HL-60 (cell line): ENCODE results near the gene ZNRF2.

Source experiments
- DNase-seq, 2 experiments: peaks; one replicate each; pipeline ENCODE4 v3.0.0-alpha.2; 2010 to 2020; ENCODE audit warnings: low read depth in 1 of 2, low spot score in 1 of 2
- H3K27ac ChIP-seq: fragments of 250-450 bp; sonication (Bioruptor Pico); replicated peaks from 2 replicates; pipeline ENCODE4 v1.5.1; 2020; ENCODE audit warnings: mild to moderate bottlenecking, moderate library complexity
- H3K27me3 ChIP-seq: fragments of 250-450 bp; sonication (Bioruptor Pico); 2 replicates; pipeline ENCODE4 v1.5.1; 2021; ENCODE audit warnings: mild to moderate bottlenecking, moderate library complexity; ENCODE audit not compliant: insufficient read depth, poor library complexity, severe bottlenecking
- H3K4me3 ChIP-seq: replicated peaks from 2 replicates; pipeline ENCODE4 v1.5.1; 2011; ENCODE audit warnings: mild to moderate bottlenecking, control low read depth, low read length; ENCODE audit not compliant: insufficient read depth
- GABPA ChIP-seq: IDR thresholded peaks from 2 replicates; pipeline ENCODE4 v1.6.1; 2012; ENCODE audit warnings: low read depth
- POLR2AphosphoS5 ChIP-seq: IDR thresholded peaks from 2 replicates; pipeline ENCODE4 v1.6.1; 2012; ENCODE audit warnings: low read depth
- SPI1 ChIP-seq: IDR thresholded peaks from 2 replicates; pipeline ENCODE4 v1.6.1; 2012; ENCODE audit warnings: low read depth, mild to moderate bottlenecking, borderline replicate concordance
- TF ChIP-seq, protein P1 (sequence below): IDR thresholded peaks from 2 replicates; pipeline ENCODE4 v1.6.1; 2012; ENCODE audit warnings: low read depth; ENCODE audit not compliant: insufficient replicate concordance
- TF ChIP-seq, protein P2 (sequence below): IDR thresholded peaks from one replicate; pipeline ENCODE4 v1.5.1; 2011; ENCODE audit warnings: low read length, control low read depth, inconsistent platforms; ENCODE audit not compliant: insufficient read depth

The ZNRF2 gene

DNA sequence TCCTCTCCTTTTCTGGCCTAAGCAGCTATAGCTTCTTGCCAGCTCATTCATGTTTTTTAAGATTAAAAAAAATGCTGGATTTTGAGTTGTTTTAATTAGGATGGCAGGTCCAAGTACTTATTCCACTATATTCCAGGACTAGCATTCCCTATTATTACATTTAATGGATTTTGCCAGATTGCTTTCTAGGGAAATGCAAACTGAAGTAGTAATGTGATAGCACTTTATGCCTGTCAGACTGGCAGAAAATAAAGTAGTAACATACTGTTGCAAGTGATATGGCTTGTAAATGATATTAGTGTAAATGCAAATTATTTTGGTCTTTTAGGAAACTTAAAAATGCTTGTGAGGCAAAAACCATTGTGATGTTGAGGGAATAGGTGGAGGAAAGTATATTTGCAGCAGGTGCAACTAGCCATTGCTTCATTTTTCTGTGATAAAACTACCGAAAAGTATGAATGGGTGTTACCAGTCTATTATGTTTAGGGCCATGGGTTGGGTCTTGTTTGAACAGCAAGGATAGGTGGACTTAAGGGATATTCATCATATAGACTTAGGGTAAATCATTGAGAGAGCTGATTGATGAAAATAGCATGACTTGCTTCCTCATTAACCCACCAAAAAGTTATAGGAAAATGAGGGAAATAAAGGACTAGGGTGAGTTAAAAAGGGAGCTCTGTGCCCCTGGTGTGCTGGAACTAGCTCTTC is 19.9 kb downstream of the ZNRF2 start:
- H3K4me3 ChIP-seq = no peak overlapping the region
- TF ChIP-seq GABPA (no peak), SPI1 (no peak), POLR2AphosphoS5 (no peak)
- TF ChIP-seq, protein P1, sequence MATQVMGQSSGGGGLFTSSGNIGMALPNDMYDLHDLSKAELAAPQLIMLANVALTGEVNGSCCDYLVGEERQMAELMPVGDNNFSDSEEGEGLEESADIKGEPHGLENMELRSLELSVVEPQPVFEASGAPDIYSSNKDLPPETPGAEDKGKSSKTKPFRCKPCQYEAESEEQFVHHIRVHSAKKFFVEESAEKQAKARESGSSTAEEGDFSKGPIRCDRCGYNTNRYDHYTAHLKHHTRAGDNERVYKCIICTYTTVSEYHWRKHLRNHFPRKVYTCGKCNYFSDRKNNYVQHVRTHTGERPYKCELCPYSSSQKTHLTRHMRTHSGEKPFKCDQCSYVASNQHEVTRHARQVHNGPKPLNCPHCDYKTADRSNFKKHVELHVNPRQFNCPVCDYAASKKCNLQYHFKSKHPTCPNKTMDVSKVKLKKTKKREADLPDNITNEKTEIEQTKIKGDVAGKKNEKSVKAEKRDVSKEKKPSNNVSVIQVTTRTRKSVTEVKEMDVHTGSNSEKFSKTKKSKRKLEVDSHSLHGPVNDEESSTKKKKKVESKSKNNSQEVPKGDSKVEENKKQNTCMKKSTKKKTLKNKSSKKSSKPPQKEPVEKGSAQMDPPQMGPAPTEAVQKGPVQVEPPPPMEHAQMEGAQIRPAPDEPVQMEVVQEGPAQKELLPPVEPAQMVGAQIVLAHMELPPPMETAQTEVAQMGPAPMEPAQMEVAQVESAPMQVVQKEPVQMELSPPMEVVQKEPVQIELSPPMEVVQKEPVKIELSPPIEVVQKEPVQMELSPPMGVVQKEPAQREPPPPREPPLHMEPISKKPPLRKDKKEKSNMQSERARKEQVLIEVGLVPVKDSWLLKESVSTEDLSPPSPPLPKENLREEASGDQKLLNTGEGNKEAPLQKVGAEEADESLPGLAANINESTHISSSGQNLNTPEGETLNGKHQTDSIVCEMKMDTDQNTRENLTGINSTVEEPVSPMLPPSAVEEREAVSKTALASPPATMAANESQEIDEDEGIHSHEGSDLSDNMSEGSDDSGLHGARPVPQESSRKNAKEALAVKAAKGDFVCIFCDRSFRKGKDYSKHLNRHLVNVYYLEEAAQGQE = no peak
- TF ChIP-seq, protein P2, sequence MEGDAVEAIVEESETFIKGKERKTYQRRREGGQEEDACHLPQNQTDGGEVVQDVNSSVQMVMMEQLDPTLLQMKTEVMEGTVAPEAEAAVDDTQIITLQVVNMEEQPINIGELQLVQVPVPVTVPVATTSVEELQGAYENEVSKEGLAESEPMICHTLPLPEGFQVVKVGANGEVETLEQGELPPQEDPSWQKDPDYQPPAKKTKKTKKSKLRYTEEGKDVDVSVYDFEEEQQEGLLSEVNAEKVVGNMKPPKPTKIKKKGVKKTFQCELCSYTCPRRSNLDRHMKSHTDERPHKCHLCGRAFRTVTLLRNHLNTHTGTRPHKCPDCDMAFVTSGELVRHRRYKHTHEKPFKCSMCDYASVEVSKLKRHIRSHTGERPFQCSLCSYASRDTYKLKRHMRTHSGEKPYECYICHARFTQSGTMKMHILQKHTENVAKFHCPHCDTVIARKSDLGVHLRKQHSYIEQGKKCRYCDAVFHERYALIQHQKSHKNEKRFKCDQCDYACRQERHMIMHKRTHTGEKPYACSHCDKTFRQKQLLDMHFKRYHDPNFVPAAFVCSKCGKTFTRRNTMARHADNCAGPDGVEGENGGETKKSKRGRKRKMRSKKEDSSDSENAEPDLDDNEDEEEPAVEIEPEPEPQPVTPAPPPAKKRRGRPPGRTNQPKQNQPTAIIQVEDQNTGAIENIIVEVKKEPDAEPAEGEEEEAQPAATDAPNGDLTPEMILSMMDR = no peak
- no peaks in the 10 kb centered on the region for H3K27me3 ChIP-seq
- DNase-seq = no peak
- no peak overlapping the region for H3K27ac ChIP-seq

DNA sequence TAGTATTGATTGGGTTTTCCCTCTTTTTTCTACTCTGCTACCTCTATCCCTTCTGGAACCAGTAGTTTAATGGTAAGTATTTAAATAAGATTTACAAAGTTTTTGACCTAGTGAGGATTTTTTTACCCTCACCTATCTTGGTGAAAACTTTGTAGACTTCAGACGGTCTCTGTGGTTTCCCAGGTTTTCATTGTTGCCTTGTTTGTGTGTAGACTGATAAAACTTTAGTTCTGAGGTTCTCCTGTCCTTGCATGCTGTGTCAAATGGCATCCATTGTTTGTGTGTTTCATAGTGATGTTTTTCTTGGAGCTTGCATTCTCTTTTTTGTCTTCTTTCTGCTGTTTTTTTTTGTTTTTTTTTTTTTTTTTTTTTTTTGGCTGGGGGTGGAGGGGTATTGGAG is 22.6 kb downstream of the ZNRF2 start:
- H3K27ac ChIP-seq = no peak overlapping the region
- no peak overlapping the region for H3K4me3 ChIP-seq
- TF ChIP-seq POLR2AphosphoS5 (no peak), GABPA (no peak), SPI1 (no peak)
- TF ChIP-seq, protein P2 = no peak
- TF ChIP-seq, protein P1 = no peak
- H3K27me3 ChIP-seq = no peaks in the 10 kb centered on the region
- no peak for DNase-seq

DNA sequence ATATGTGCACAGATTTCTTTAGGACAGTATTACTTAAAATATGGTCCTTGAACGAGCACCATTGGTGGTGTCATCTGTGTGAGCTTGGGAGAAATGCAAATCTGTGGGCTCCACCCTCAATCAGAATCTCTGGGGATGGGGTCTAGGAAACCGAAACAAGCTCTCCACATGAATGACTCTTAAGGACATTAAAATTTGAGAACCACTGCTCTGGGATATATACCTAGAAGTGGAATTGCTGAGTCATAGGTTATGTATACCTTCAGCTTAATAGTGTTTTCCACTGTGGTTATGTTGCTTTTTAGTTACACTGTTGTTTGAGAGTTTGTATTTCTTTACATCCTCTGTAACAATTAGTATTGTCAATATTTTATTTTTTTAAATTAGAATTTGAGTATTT is 24.0 kb downstream of the ZNRF2 start:
- Histone ChIP-seq H3K4me3 (no peak overlapping the region), H3K27ac (no peak overlapping the region), H3K27me3 (no peaks in the 10 kb centered on the region)
- TF ChIP-seq GABPA = no peak
- TF ChIP-seq, protein P2 = no peak
- no peak for TF ChIP-seq SPI1
- TF ChIP-seq, protein P1 = no peak
- TF ChIP-seq POLR2AphosphoS5 = no peak
- no peak for DNase-seq
